HG03135 (cell line): ENCODE data around the gene ADAMTS16.

Source experiments
- ATAC-seq: cut with Tn5 transposase; IDR thresholded peaks from one replicate; pipeline ENCODE4 v1.9.1; 2021; ENCODE audit warnings: mild to moderate bottlenecking, moderate library complexity; ENCODE audit not compliant: unreplicated experiment

ADAMTS16 gene

DNA sequence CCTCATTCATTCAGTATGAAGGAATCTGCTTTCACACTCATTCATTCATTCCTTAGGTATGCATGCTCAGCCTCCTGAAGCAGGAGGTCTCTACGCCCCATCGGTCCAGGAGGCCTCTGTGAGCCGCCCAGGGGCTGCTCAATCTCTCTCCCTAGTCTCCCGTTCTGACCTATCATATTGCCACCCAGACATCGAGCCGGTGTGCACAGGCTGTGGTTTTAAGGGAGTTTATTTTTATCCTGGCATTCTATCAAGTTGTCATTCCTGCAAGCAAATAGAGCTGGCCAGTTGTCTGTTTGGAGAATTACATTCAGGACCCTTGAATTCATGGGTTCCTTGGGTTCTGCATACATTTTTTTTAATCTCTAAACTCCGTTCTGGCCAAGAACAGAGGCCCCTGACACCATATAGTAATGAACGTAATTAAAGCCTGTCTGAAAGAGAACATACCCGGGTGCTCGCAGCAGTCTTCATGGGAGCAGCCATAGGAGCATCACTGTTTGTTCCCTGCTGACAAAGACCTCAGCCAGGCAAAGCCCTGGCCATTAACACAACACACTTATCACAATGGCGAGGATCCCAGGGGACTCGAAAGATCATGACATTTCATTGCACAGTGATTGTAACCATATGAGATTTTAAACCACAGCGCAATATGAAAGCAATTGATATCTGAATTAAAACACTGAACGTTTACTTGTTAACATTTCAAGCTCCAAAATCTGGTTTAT, 80.9 kb downstream of the ADAMTS16 start:
- ATAC-seq, result no peak

DNA sequence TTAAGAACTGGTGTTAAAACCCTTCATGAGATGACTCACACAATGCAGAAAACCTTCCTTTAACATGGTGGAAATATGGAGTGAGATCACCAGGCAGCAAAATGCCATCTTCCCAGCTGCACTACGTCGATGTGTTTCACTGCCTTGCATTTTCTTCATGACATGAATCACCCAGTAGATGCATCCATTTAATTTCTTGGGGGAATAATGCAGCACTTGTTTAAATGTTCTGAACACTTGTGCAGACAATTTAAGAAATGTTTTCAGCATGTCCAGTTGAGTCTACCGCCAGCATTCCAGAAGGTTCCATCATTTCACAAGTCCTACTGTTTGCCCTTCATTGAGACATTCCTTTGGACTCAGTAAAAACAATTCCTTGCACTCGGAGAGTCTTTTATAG, 81.6 kb downstream of the ADAMTS16 start:
- ATAC-seq, result no peak

- ATAC-seq, result no peak
Measured at GRCh38 chr5:5231576-5231975, 91.4 kb downstream of the ADAMTS16 start.

- no peak for ATAC-seq
Measured at GRCh38 chr5:5234912-5235311, 94.8 kb downstream of the ADAMTS16 start.

GRCh38 chr5:5235685-5236084, 95.6 kb downstream of the ADAMTS16 start:
- no peak for ATAC-seq

GRCh38 chr5:5239191-5239590, 99.1 kb downstream of the ADAMTS16 start:
- no peak for ATAC-seq

DNA sequence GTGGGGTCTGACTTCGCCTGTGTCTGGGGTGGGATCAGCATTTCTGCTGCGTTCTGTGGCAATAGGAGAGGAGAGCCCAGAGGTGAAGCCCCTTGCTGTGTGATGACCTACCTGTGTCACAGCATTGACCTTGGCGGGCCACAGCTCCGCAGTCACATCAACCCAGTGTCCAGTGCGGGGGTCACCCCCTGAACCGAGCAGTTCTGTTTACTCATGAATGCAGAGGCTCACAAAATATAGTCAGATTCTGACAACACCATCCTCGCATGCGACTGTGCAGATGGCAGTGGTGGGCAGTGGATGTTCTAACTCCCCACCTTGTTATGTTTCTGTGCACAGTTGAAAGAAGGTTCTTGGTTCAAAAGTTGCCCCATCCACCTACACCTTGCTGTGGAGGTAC, 100.1 kb downstream of the ADAMTS16 start:
- ATAC-seq, result no peak

- ATAC-seq, result no peak
Measured at GRCh38 chr5:5242056-5242455, 101.9 kb downstream of the ADAMTS16 start.

DNA sequence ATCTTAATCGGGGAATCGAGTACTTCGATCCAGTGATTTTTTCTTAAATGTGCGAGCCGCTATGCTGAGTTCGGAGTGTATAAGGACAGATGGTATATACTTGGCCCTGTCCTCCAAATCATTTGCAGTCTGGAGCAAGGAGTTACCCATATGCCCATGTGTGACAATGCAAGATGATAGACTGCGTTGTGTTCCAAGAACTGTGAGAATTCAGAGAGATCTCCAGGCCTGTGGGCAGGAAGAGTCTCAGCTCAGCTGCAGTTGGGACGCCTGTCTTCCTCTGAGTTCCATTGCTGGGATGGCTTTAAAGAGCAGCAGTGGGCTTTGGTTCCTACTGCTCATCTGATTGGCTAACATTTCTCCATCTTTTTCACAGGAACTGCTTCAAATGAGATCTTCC, 106.6 kb downstream of the ADAMTS16 start:
- ATAC-seq, result no peak

DNA sequence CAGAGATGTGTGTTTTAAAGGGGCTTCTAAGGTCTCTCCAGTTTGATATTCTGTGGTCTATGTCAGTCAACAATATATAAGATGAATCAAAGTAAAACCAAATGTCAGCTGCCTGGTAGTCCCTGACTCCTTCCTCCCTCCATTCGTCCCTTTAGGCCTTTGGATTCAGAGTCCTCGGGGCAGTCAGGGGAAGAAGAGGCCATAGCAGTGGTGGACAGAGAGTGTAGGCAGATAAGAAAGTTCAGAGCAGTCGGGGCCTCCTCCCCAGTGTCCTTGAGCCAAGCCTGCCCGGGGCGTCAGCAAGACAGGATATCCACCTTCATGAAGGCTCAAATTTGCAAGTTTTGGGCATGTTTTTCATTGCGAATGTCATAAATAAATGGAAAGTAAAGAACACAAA, 110.6 kb downstream of the ADAMTS16 start:
- ATAC-seq, result no peak

GRCh38 chr5:5252106-5252505, 112.0 kb downstream of the ADAMTS16 start:
- ATAC-seq, result no peak

DNA sequence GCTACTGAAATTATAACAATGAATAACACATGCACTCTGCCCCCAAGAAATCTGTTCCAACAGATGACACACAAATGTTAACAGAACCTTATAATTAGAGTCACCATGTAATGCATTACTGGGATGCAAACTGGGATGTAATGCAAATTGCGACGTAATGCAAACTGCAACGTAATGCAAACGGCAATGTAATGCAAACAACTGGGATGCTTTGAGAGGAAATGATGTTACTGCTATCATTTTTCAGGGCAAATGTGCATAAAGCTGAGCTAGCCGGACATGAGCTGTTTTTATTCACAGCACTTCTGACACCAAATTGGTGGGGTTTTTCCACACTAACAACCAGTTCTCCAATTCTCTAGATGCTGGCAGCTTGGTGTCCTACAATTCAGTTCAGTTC, 117.2 kb downstream of the ADAMTS16 start:
- ATAC-seq, result no peak

GRCh38 chr5:5258564-5258963, 118.4 kb downstream of the ADAMTS16 start:
- ATAC-seq, result no peak

- ATAC-seq, result no peak
Measured at GRCh38 chr5:5264727-5265126, 124.6 kb downstream of the ADAMTS16 start.

DNA sequence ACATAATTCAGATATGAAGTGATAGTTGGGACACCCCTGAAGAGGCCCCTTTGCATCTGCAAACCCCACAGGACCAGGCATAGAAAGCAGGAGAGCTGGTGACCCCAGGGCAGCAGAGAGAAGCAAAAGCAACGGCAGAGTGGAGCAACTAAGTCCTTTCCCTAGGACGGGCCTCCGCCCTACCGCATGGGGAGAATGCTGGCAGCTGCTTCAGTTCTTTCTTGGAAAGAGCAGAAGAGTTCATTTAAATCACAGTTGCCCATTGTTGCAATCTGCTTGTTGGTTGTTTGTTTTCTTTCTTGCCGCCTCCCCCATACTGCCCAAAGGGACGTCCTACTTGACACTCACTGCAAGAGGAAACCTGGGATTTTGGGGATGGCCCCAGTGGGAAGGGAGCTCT, 126.2 kb downstream of the ADAMTS16 start:
- ATAC-seq, result no peak

GRCh38 chr5:5270161-5270560, 130.0 kb downstream of the ADAMTS16 start:
- ATAC-seq, result no peak

DNA sequence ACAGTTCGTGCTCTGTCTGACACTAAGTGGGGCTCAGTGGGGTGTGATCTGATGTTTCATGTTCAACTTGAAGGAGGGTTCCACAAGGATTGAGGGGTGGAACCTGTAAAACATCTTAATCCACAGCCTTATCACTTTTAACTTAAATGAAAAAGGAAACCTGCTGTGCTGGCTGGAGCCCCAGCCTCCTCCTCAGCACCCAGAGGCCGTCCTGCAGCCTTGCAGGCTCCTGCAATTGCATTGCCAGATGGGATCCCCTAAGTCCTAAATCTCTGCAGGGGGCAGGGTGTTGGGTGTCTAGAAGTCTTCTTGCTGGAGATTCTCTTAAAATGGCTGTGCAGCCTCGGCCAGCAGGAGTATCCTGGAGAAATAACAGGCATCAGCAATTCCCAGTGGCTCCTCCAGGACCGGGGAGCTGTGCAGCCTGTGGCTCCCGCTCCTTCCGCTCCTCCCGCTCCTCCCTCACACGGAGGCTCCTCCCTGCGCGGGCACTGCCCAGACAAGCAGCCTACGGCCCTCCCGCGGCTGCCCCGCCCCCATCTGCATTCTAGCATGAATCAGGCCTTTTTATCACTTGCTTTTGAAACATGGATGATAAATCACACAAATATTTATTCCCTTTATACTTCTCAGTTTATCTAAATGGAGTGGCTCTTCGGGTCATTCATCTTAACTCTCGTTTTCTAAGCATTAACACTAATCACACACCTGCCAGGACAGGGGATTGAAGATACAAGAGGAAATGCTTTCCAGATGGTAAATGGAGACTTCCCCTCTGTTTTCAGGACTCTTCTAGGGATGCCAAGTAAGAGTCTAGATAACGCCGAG, 131.0 kb downstream of the ADAMTS16 start:
- ATAC-seq, result no peak

DNA sequence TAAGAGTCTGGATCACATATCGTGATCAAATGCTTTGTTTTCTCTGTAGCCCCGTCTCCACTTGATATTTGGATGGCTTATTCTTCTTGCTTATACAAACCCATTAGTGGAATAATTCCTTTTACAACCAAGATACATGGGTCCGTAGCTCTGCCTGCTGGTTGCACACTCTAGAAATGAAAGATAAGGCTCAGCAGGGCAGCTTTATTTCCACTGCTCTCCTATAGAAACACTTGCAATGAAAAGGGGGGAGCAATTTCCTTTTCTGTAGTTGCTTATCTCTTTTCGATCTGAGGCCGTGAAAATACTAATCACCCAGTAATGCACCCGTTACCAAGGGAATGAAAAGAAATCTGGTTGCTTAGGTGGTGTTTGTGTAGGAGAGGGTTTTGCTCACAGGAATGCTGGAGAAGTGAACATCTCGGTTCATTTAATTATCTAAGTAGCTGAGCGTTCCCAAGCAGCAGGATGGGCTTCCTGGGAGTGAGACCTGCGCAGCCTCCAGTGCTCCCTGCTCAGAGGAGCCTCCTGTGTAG, 131.7 kb downstream of the ADAMTS16 start:
- ATAC-seq, result no peak

DNA sequence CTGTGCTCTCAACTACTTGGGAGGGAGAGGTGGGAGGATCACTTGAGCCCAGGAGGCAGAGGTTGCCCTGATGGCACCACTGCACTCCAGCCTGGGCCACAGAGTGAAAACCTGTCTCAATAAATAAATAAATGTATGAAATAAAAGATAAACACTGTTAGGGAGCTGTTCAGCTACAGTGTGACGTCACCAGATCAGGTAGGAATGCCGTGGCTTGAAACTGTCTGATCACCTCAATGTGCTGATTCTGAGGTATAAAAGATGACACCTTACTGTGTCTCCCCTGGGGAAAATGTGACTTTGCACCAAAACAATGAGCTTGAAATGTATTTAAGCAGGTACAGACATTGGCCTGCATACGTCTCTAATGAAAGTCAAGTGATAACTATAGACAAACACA, 133.3 kb downstream of the ADAMTS16 start:
- no peak for ATAC-seq

DNA sequence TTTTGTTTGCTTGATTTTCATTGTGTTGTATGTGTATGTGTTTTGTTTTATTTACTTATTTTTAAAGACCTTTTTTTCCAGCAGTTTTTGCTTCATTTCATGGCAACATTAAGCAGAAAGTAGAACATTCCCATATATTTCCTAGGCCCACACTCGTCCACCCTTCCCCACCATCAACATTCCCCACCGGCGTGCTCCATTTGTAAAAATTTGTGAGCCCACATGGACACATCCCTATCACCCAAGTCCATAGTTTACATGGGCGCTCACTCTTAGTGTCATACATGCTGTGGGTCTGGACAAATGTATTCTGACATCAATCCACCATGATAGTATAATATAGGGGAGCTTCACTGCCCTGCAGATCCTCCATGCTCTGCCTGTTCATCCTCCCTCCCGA, 133.8 kb downstream of the ADAMTS16 start:
- ATAC-seq, result no peak

DNA sequence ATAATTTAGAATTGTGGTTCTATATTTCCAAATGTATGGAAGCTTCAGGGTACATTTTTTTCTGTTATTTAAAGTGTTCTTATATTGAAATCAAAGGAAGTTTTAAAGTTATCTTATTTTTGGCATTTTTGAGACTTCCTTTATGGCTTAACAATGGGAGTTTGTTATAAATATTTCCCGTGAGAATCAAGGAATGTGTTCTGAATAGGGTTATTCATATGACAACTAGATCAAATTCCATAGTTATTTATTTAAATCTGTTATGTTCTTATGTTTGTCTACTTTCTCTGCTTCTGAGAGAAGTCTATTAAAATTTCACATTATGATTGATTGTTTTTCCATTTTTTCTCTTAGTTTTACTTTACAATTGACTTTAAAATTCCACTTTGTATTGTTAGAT, 135.1 kb downstream of the ADAMTS16 start:
- ATAC-seq, result no peak

- ATAC-seq, result no peak
Measured at GRCh38 chr5:5276430-5276829, 136.3 kb downstream of the ADAMTS16 start.
